Fibroblast of skin of left quadriceps (primary cell): ENCODE measurements around the gene RTTN.
"Not testable (repeated sequence)": the region's sequence is repeated elsewhere in the genome, so short reads cannot be mapped to it uniquely, and the experiment has no call there.

ENCODE experiments used
- DNase-seq, 2 experiments: peaks; one replicate each; pipeline ENCODE4 v3.0.0-alpha.2; 2013; ENCODE audit warnings: low read depth in 2 of 2

The RTTN gene

DNA sequence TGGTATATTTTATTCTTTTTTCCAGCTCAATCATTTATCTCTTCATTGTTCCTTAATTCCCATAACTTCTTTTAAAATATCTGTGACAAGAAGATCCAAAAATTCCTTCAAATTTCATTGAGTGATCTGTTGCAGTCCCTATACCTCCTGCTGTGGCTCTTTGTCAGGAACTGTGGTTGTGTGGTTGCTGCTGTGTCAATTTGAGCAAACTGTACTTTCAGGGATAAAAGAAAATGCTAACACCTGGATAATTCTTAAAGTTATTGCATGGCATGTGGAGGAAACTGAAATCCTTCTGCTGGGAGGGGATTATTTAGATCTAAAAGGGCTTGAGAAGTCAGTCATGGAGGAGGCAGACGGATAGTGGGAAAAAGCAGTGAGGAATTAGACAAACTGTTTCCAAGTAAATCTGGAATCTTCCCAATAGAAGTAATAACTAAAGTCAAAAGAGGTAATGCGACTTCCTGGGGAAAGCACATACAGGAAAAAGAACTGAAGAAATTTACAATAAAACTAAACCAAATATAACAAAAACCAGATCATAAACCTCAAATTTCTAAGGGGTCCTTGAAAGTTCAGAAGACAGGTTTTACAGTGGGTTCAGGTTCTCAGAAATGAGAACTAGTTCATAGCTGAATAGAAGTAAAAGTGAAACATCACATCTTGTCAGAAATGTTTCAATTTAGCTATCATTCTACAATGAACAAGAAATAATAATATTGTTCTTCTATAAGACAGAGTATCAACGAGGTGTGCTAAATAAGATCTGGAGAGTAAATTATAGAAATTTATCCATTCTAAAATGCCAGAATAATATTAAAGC lies 224.3 kb downstream of the RTTN start:
- DNase-seq, result no peak

DNA sequence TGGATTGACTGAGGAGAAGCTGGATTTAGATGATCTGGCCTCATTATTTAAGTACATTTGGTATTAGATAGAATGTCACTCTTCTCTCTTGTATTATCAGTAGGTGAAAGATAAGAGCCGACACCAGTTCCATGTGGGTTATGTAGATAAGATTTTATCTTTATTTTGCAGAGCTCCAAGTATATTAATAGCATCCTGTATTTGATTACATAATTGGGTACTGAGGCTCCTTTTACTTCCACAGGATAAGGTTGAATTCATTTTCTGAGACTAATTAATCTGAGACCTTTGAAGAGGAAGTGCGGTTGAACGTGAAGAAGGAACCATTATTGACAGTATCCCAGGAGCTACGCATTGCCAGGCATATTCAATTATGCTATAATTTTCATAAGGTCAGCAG lies 225.0 kb downstream of the RTTN start:
- DNase-seq, result no peak

DNA sequence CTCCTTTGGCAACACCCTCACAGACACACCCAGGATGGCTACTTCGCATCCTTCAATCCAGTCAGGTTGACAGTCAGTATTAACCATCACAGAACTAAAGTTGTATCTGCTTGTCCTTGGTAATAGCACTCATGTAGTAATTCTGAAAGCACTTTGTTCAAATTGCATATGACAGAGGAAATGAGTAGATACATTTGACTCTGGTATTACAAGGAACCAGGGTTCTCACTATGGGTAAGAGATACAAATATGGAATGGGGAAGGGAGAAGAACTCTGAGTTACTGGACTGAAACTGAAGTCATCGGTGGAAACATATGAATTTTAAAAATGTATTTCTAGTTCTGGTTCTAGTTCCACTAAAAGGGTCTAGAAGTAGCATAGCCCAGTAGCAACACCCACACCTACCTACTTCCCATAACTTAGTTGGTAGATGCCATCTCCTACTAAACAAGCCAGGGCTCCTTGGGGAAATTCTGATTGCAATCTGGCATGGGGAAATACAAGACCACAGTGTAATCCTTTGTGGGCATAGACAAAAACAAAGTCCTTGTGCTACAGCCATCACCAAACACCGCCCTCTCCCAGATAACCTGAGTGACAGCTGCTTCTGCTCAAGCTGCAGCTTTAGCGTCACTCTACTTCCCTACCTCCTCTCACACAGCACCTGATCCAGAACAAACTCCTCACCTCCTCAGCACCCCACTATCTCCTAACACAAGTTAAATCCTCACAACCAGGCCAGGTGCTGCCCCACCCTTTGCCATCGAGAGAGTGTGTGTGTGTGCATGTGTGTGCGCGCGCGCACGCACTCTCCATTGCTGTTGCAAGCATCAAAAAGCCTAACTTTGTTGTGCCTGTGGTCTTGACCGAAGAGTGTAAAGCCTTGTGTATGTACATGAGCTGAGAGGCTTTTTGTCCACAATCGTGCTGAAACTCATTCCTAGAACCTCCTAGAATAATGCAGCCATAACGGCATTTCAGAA lies 226.5 kb downstream of the RTTN start:
- DNase-seq, result no peak

DNA sequence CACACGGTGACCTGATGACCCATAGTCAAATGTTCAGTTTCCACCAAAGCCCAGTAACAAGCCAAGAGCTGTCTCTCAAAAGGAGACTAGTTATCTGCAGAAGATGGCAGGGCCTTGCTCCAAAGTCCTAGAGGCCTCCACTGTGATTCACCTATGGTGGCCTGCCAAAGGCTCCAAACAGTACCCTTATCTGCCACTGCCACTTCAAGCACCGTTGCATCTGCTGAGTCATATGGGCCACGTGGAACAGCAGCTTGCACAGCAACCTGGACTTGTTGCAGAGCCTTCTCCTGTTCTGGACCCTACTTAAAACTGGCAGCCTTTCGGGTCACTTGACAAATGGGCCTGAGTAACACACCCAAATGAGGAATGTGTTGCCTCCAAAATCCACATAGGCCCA lies 230.2 kb downstream of the RTTN start:
- DNase-seq, result not testable (repeated sequence)

DNA sequence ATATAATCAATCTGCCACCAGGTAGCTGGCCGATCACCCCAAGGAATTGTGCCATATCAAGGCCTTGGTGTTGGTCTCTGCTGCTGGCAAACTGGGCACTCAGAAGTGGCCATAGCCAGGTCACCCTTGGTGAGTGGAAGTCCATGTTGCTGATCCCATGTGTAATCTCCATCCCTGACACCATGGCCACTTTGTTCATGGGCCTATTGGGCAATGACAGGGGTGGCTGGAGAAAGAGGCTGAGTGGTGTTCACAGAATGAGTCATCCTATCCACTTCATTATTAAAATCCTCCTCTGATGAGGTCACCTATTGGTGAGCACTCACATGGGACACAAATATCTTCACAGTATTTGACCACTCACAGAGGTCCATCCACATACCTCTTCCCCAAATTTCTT lies 231.1 kb downstream of the RTTN start:
- DNase-seq, result no peak

DNA sequence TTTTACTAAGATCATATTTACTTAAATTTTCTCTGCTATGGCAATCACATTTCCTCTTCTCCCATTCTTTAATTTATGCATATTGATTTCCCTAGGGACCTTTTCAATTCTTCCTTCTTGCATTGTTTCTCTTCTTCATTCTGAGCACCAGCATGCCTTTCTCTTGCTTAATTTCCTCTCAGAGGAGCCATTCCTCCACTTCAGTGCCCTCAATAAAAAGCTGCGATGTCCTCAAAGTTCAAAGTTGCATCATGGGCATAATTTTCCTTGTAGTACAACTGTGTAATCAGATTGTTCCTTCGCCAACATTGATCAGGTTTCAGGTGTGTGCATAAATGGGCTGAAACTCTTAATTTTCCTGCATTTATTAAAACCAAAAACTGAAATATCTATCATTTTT lies 236.0 kb downstream of the RTTN start:
- DNase-seq, result no peak

DNA sequence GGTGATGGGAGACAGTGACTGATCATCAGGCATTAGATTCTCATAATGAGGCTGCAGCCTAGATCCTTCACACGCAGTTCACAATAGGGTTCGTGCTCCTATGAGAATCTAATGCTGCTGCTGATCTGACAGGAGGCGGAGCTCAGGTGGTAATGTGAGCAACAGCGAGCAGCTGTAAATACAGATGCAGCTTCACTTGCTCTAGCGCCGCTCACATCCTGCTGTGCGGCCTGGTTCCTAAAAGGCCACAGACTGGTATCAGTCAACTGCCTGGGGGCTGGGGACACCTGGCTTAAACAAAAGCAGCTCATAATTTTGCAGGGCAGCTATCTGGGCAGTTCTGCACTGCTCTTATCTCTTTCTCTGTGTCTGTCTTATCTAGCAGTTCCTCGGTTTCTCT lies 237.4 kb downstream of the RTTN start:
- no peak for DNase-seq

DNA sequence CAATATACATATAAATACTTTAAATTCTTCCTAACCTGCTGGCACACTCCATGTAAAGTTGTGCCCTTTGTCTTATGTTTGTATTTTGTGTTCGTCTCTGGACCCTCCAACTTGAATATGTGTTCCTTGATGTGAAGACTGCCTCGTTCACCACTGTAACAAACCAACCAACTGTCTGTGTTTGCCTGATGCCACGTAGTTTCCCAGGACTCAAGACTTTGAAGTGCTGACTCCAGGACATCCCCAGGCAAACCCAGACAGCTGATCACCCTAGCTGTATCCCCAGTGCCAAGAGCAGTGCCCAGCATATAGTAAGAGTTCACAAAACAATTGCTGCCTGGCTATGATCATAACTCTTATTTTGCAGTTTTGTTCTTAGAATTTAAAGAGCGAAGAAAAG lies 242.3 kb downstream of the RTTN start:
- no peak for DNase-seq

DNA sequence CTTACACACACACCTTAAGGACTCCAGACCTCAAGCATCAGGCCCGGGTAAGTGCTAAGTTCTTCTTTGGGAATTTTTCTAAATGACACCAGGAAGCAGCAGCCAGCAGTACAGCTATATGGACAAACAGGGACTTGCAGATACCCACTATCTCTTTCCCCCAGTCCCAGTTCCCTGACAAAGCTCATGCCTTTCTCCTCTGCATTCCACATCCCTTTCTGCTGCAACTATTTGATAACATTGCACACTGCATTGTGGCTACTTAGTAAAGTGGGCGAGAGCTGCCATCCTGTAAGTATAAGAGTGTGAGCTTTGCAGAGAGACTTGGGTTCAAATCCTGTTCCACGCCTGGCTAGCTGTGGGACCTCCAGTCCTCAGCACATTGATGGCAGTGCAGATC lies 243.8 kb downstream of the RTTN start:
- no peak for DNase-seq

DNA sequence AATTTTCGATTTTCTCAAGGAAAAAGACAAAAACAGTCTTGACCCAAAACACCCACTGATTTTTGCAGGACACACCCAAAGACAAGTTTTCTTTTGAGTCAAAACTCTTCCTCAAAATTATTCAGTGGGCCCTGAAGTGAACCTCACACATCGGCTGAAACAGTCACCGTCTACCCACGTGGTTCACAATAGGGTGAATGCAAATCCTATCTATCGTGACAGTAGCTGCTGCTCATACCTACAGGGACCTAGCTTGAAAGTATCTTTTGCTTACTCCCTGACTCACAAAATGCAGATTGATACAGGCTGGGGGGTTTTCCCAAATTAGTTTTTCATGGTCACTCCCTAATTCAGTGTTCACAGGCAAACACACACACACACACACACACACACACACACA lies 247.1 kb downstream of the RTTN start:
- DNase-seq, result no peak

DNA sequence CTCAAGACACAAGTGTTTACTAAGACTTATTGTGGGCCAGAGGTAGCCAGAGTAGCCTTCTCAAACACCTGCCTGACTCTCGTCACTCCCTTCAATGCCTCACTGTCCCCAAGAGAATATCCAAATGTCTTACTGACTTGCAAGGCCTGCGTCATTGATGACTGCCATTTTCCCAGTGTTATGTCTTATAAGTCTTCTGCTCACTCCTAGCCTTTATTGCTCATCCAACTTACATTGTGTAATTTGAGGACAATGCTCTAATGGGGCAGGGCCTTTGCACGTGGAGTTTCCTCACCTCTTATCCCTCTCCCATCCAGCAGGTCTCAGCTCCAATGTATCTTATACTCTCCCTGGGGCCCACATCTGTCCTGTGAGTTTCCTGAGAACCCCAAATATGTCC lies 247.7 kb downstream of the RTTN start:
- DNase-seq, result no peak

DNA sequence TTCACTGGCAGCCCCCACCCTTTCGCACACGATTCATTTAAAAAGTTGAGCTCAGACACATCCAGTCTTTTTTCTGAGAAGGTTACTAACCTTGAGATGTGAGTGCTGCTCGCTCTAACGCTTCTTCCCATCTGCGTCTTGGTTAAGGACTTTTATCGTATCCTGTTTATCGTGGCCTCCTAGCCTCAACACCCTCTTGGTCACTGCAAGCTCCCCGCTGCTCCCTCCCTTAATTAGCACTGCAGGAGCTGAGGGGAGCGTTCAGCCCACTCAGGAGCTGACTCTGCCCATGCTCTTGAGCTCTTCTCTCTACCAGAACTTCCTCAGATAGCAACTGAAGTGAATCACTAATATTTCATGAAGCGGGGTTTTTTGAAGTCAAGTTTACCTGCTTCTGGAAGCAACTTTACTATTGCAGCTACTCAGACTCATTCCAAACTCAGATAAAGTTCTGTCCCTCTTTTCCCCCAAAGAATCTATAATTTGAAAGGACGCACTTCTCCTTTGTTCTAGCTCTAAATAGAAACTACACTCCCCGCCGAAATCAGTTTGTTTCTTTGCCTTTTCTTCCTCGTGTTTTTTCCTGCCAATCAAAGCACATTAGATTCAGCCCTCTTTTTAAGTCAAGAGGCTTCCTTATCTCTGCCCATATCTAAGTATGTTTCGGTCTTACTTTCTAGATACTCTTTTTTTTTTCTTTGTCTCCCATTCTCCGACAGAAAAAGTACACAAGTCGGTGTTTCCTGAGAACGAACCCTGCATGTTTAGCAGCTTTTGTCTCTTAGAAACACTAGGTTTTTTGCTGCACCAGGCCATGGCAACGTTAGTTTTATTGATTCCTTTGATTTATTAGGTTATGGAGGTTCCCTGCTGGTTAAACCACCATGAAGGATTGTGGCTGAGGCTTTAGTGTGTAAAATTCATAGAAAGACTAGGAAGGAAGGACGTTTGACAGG lies 248.5 kb downstream of the RTTN start:
- DNase-seq, result no peak

DNA sequence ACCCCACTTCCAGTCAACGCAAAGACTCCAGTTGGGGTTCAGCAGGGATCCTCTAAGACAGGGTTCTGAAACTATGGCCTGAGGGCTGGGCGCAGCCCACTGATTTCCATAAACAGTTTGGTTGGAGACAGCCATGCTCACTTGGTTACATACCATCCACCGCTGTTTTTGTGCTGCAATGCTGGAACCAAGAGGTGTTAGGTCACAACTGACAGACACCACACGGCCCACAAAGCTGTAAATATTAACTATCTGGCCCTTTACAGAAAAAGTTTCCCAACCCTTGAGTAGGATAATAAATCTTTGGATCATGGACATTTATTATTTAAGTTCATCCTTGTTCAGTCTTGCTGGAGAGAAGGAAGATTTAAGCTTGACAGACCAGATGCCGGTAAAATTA lies 249.4 kb downstream of the RTTN start:
- peak; percentile 14 to 29 for DNase-seq

DNA sequence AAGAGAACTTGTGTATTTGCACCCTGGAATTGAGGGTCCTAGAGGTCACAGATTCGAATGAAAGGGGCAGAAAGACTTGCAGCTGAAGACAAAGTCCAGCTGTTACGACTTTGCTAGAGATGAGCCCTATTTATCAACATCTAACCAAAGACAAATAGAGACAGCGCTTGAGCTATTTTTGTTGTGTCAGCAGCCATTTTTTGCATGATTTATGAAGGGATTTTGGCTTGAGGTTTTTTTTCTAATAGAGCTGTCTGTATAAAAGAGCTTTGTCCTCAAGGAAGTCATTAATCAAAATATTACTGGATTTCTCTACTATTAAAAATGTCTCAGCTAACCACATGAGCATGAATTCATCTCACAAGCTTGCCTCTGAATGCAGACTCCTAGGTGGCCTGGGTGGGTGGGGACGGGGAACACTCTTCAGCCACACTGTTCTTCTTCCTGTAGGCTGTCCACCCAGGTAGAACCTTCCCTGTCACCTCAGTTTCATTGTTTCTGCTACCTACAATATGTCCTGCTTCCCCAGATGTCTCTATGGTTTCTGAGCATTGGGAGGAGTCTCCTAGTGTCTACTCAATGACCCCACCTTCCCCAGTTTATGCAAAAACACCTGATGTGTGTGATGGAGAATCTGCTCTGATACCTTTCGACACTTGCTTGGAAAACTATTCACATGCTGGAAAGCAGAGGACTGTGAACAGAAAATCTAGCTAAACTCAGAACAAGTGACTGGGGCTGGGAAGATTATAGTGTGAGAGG lies 250.6 kb downstream of the RTTN start:
- peak in 1 of 2 experiments; percentile 8 for DNase-seq

DNA sequence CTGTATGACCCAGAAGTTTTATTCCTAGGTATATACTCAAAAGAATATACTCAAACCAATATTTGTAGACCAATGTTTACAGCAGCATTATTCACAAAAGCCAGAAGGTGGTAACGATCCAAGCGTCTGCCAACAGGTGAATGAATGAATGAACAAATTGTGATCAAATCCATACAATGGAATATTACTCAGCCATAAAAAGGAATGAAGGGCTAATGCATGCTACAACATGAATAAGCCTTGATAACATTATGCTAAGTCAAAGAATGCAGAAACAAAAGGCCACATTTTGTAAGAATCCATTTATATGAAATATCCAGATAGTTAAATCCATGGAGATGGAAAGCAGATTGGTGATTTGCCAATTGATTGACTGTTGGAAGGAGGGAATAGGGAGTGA lies 252.3 kb downstream of the RTTN start:
- DNase-seq, result no peak
